ENCODE results near the gene LCE3E.
"Not testable (repeated sequence)": the region's sequence is repeated elsewhere in the genome, so short reads cannot be mapped to it uniquely, and the experiment has no call there.

The LCE3E gene

GRCh38 chr1:152566681-152567080 is at the start of gene LCE3E:
Gene LCE3E, minus strand, starts transcription at chr1:152566780. Its CDS starts 572 bp downstream, at chr1:152566208.
- DNase-seq (ENCODE audit: low spot score), result no peak

- DNase-seq (ENCODE audit: low spot score), result no peak
Measured at GRCh38 chr1:152613511-152613910, 46.9 kb upstream of the LCE3E start, which contains the start of gene LCE3B. Gene LCE3B, plus strand, starts transcription at chr1:152613811. Its CDS starts 0 bp downstream, at chr1:152613811.

GRCh38 chr1:152599934-152600333 is 33.4 kb upstream of the LCE3E start, which contains the start of gene LCE3C:
Gene LCE3C, plus strand, starts transcription at chr1:152600234. Its CDS starts 498 bp downstream, at chr1:152600732.
- no peak for DNase-seq (ENCODE audit: low spot score)

- no peak for DNase-seq (ENCODE audit: low spot score)
Measured at GRCh38 chr1:152596986-152597385, 30.4 kb upstream of the LCE3E start.

GRCh38 chr1:152585586-152585985 is 19.0 kb upstream of the LCE3E start:
- DNase-seq (ENCODE audit: low spot score), result no peak

- DNase-seq (ENCODE audit: low spot score), result no peak
Measured at GRCh38 chr1:152582647-152583046, 16.1 kb upstream of the LCE3E start.

- DNase-seq (ENCODE audit: low spot score), result no peak
Measured at GRCh38 chr1:152580433-152580832, 13.9 kb upstream of the LCE3E start, which contains the start of gene LCE3D. Gene LCE3D, minus strand, starts transcription at chr1:152580516. Its CDS starts 580 bp downstream, at chr1:152579936.

- DNase-seq (ENCODE audit: low spot score), result not testable (repeated sequence)
Measured at GRCh38 chr1:152579526-152579925, 12.9 kb upstream of the LCE3E start.

- no peak for DNase-seq (ENCODE audit: low spot score)
Measured at GRCh38 chr1:152577168-152577567, 10.6 kb upstream of the LCE3E start.

GRCh38 chr1:152565535-152566215 is 905 bp downstream of the LCE3E start:
- DNase-seq (ENCODE audit: low spot score), result no peak

- no peak for DNase-seq (ENCODE audit: low spot score)
Measured at GRCh38 chr1:152565115-152565514, 1.5 kb downstream of the LCE3E start.

- DNase-seq (ENCODE audit: low spot score), result not testable (repeated sequence)
Measured at GRCh38 chr1:152548358-152548757, 18.2 kb downstream of the LCE3E start.

- no peak for DNase-seq (ENCODE audit: low spot score)
Measured at GRCh38 chr1:152546704-152547103, 19.9 kb downstream of the LCE3E start.

- no peak for DNase-seq (ENCODE audit: low spot score)
Measured at GRCh38 chr1:152543820-152544219, 22.8 kb downstream of the LCE3E start.

GRCh38 chr1:152539901-152540300 is 26.7 kb downstream of the LCE3E start:
- DNase-seq (ENCODE audit: low spot score), result no peak

GRCh38 chr1:152537496-152537895 is 29.1 kb downstream of the LCE3E start:
- DNase-seq (ENCODE audit: low spot score), result no peak

- no peak for DNase-seq (ENCODE audit: low spot score)
Measured at GRCh38 chr1:152535774-152536173, 30.8 kb downstream of the LCE3E start.

GRCh38 chr1:152533327-152533938 is 33.1 kb downstream of the LCE3E start:
- peak; percentile 47 for DNase-seq (ENCODE audit: low spot score)

GRCh38 chr1:152525080-152525641 is 41.4 kb downstream of the LCE3E start:
- DNase-seq (ENCODE audit: low spot score), result no peak

- DNase-seq (ENCODE audit: low spot score), result no peak
Measured at GRCh38 chr1:152520561-152521090, 46.0 kb downstream of the LCE3E start.

- no peak for DNase-seq (ENCODE audit: low spot score)
Measured at GRCh38 chr1:152519851-152520250, 46.7 kb downstream of the LCE3E start.

- DNase-seq (ENCODE audit: low spot score), result peak; percentile 19
Measured at GRCh38 chr1:152517237-152517811, 49.3 kb downstream of the LCE3E start.
